ENCODE data around the gene APBB2. TPM values are rescaled to one million over a fixed set of nuclear protein-coding genes. Genes with fewer than 3 reads are reported as not detected.

APBB2 gene
- total and polyA plus RNA-seq, 4 donors, result 4.8 to 31.5 (median 11.2) TPM

GRCh38 chr4:40954088-40954668, 260.2 kb downstream of the APBB2 start:
- no peak overlapping the region for H3K9ac ChIP-seq (ENCODE audit: low read depth in 1 of 2, low read length in 2 of 2)

DNA sequence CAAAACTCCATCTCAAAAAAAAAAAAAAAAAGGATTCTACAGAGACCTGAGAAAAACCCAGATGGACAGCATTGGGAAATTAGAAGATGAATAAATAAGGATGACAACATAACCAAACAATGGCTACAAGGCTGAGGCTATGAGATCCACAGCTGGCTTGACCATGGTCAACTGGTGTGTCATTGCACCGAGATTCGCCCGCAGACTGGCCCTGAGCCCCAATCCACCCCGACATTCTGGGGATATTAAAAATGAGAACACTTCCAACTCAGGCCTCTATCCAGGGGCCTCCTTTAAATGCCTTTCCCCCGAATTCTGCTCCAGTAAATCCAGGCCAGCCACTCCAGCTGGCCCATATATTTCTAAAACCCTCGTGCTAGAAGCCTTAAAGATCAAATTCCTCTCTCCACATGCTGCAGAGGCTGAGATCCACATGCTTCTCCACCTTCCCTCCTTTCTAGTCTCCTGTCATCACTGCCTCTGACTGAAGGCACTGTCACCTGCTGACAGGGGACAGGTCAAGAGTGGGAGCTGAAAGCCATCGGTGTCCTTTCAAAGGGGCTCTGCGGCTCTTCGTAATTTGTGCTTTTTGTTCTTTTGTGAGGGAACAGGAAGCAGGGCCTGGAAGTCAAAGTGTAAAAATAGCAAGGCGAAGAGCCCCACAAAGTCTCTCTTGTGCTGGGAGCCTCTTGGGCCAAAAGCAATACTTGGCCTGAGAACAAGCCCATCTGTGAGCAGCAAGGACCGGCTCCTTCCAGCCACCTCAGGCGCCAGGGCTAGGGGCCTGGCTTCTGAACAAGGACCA, 260.9 kb downstream of the APBB2 start:
- WGBS, result 72% methylated on average over 12 of the region's 12 CpGs
- Histone ChIP-seq H3K9me3 (ENCODE audit: control insufficient read depth in 4 of 4, low read length in 3 of 4) (no peaks in the 10 kb centered on the region), H3K27me3 (ENCODE audit: control insufficient read depth in 4 of 4, insufficient read depth in 4 of 4, low read length in 3 of 4) (no peaks in the 10 kb centered on the region), H3K36me3 (ENCODE audit: control insufficient read depth in 4 of 4, insufficient read depth in 3 of 4, low read depth in 1 of 4, low read length in 3 of 4) (no peaks in the 10 kb centered on the region), H3K9ac (ENCODE audit: low read depth in 1 of 2, low read length in 2 of 2) (no peak overlapping the region), H3K4me1 (ENCODE audit: control insufficient read depth in 4 of 4, insufficient read depth in 4 of 4, low read length in 3 of 4) (peaks cover 0 to 1% (median 0%) of the 10 kb centered on the region in 4 donors), H3K27ac (ENCODE audit: low read depth in 1 of 2, low read length in 2 of 2) (peak overlapping the region; percentile 31 to 60), H3K4me3 (ENCODE audit: low read depth in 1 of 3, low read length in 3 of 3) (no peak overlapping the region)
- DNase-seq (ENCODE audit: low spot score), result no peak
- no peak for TF ChIP-seq MAX (IDR thresholded peaks at IDR 0.05)
- no peak for TF ChIP-seq CTCF (IDR thresholded peaks at IDR 0.05; ENCODE audit: low read depth, low read length, missing input control)
- TF ChIP-seq EGR1 (IDR thresholded peaks at IDR 0.05; ENCODE audit: low read depth in 2 of 2), result no peak
- no peak for TF ChIP-seq RXRA (IDR thresholded peaks at IDR 0.05)
- no peak for TF ChIP-seq REST (IDR thresholded peaks at IDR 0.05)
- TF ChIP-seq TAF1 (conservative IDR thresholded peaks at IDR 0.05), result no peak
- no peak for TF ChIP-seq HNF4A (conservative IDR thresholded peaks at IDR 0.05)
- no peak for TF ChIP-seq HNF4G (IDR thresholded peaks at IDR 0.05)
- TF ChIP-seq SP1 (IDR thresholded peaks at IDR 0.05), result no peak
- no peak for TF ChIP-seq FOXA2 (IDR thresholded peaks at IDR 0.05)
- TF ChIP-seq YY1 (IDR thresholded peaks at IDR 0.05), result no peak
- TF ChIP-seq, protein P1, sequence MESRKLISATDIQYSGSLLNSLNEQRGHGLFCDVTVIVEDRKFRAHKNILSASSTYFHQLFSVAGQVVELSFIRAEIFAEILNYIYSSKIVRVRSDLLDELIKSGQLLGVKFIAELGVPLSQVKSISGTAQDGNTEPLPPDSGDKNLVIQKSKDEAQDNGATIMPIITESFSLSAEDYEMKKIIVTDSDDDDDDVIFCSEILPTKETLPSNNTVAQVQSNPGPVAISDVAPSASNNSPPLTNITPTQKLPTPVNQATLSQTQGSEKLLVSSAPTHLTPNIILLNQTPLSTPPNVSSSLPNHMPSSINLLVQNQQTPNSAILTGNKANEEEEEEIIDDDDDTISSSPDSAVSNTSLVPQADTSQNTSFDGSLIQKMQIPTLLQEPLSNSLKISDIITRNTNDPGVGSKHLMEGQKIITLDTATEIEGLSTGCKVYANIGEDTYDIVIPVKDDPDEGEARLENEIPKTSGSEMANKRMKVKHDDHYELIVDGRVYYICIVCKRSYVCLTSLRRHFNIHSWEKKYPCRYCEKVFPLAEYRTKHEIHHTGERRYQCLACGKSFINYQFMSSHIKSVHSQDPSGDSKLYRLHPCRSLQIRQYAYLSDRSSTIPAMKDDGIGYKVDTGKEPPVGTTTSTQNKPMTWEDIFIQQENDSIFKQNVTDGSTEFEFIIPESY (IDR thresholded peaks at IDR 0.05), result no peak
- no peak for TF ChIP-seq NR2F2 (IDR thresholded peaks at IDR 0.05)
- no peak for TF ChIP-seq GABPA (IDR thresholded peaks at IDR 0.05 in 1 of 2, conservative IDR thresholded peaks at IDR 0.05 in 1 of 2)
- no peak for TF ChIP-seq FOXA1 (IDR thresholded peaks at IDR 0.05)
- TF ChIP-seq RAD21 (IDR thresholded peaks at IDR 0.05), result no peak
- TF ChIP-seq, protein P2, sequence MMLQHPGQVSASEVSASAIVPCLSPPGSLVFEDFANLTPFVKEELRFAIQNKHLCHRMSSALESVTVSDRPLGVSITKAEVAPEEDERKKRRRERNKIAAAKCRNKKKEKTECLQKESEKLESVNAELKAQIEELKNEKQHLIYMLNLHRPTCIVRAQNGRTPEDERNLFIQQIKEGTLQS (IDR thresholded peaks at IDR 0.05), result no peak

More at GRCh38 chr4:40954088-40954668, 260.2 kb downstream of the APBB2 start:
- 64% methylated on average over 8 of the region's 8 CpGs for WGBS
- DNase-seq (ENCODE audit: low spot score), result no peak
- H3K27me3 ChIP-seq (ENCODE audit: control insufficient read depth in 4 of 4, insufficient read depth in 4 of 4, low read length in 3 of 4), result no peaks in the 10 kb centered on the region
- H3K27ac ChIP-seq (ENCODE audit: low read depth in 1 of 2, low read length in 2 of 2), result peak overlapping the region; percentile 4 to 60
- no peak overlapping the region for H3K4me3 ChIP-seq (ENCODE audit: low read depth in 1 of 3, low read length in 3 of 3)
- H3K9me3 ChIP-seq (ENCODE audit: control insufficient read depth in 4 of 4, low read length in 3 of 4), result no peaks in the 10 kb centered on the region
- TF ChIP-seq NR2F2 (IDR thresholded peaks at IDR 0.05) (peak; percentile 10), HNF4A (conservative IDR thresholded peaks at IDR 0.05) (no peak)
- no peaks in the 10 kb centered on the region for H3K36me3 ChIP-seq (ENCODE audit: control insufficient read depth in 4 of 4, insufficient read depth in 3 of 4, low read depth in 1 of 4, low read length in 3 of 4)
- peaks cover 0 to 1% (median 0%) of the 10 kb centered on the region in 4 donors for H3K4me1 ChIP-seq (ENCODE audit: control insufficient read depth in 4 of 4, insufficient read depth in 4 of 4, low read length in 3 of 4)

Measured in liver (tissue), 9 donors.